ENCODE measurements around the gene MAP3K12. TPM values are rescaled to one million over a fixed set of nuclear protein-coding genes. Genes with fewer than 3 reads are reported as not detected.

The MAP3K12 gene
- total RNA-seq, 1 experiment from 2014 or later, result 9.6 TPM

- Histone ChIP-seq H3F3A (ENCODE audit: low read length, unreplicated experiment) (peaks cover 8% of the 10 kb centered on the region), H3K4me1 (ENCODE audit: insufficient read depth, low read length) (peaks cover 19% of the 10 kb centered on the region), H3K4me2 (ENCODE audit: low read length) (no peak overlapping the region), H3K27me3 (ENCODE audit: low read length) (no peaks in the 10 kb centered on the region), H3K9me3 (ENCODE audit: low read length) (no peaks in the 10 kb centered on the region), H3K9ac (ENCODE audit: low read length) (no peak overlapping the region), H2AFZ (ENCODE audit: low read length) (no peak overlapping the region), H3K79me2 (ENCODE audit: low read length) (no peaks in the 10 kb centered on the region), H3K36me3 (ENCODE audit: low read depth, low read length) (peaks cover 48% of the 10 kb centered on the region), H3K9me2 (replicated peaks; ENCODE audit: low read length) (no peaks in the 10 kb centered on the region), H3K4me3 (ENCODE audit: low read length) (no peak overlapping the region), H4K20me1 (ENCODE audit: low read length) (no peaks in the 10 kb centered on the region), H3K27ac (ENCODE audit: low read length) (no peak overlapping the region)
- ChIA-PET POLR2A (ENCODE audit: unreplicated experiment) (no interaction called here), CTCF (no interaction called here)
- no peak for TF ChIP-seq EZH2 (IDR thresholded peaks at IDR 0.05; ENCODE audit: low read length, unreplicated experiment)
- intact Hi-C loops (cut with micrococcal nuclease), result no loop called here
- DNase-seq (no peak), ATAC-seq (no peak)
- BruUV-seq (replicated peaks), result no TSS peak
These were observed 37.7 kb upstream of the MAP3K12 start for GRCh38 chr12:53536962-53537361.

- Histone ChIP-seq H3K27me3 (ENCODE audit: low read length) (no peaks in the 10 kb centered on the region), H3K9me3 (ENCODE audit: low read length) (no peaks in the 10 kb centered on the region), H3K4me2 (ENCODE audit: low read length) (no peak overlapping the region), H3F3A (ENCODE audit: low read length, unreplicated experiment) (peaks cover 2% of the 10 kb centered on the region), H2AFZ (ENCODE audit: low read length) (no peak overlapping the region), H3K9ac (ENCODE audit: low read length) (no peak overlapping the region), H3K4me3 (ENCODE audit: low read length) (no peak overlapping the region), H4K20me1 (ENCODE audit: low read length) (no peaks in the 10 kb centered on the region), H3K36me3 (ENCODE audit: low read depth, low read length) (peaks cover 38% of the 10 kb centered on the region), H3K4me1 (ENCODE audit: insufficient read depth, low read length) (peaks cover 20% of the 10 kb centered on the region), H3K79me2 (ENCODE audit: low read length) (no peaks in the 10 kb centered on the region), H3K9me2 (replicated peaks; ENCODE audit: low read length) (no peaks in the 10 kb centered on the region), H3K27ac (ENCODE audit: low read length) (no peak overlapping the region)
- no TSS peak for BruUV-seq (replicated peaks)
- POLR2A ChIA-PET (ENCODE audit: unreplicated experiment), result interaction anchor here (0.6 kb wide), 1 partner anchor 33 kb away, joined by 3 read pairs; the partner anchor contains the start of gene TARBP2
- ATAC-seq (no peak), DNase-seq (no peak)
- CTCF ChIA-PET, result no interaction called here
- intact Hi-C loops (cut with micrococcal nuclease), result no loop called here
- TF ChIP-seq EZH2 (IDR thresholded peaks at IDR 0.05; ENCODE audit: low read length, unreplicated experiment) (no peak), EZH2phosphoT487 (IDR thresholded peaks at IDR 0.05; ENCODE audit: borderline replicate concordance, low read length) (no peak), CTCF (conservative IDR thresholded peaks at IDR 0.05; ENCODE audit: low read depth, low read length) (no peak)
These were observed 34.2 kb upstream of the MAP3K12 start for GRCh38 chr12:53533471-53533870.

GRCh38 chr12:53532524-53533445 lies 33.5 kb upstream of the MAP3K12 start:
- CTCF ChIA-PET, result interaction anchor here (0.6 kb wide), 1 partner anchor 436 kb away, joined by 9 read pairs; no protein-coding TSS in a partner anchor

More at GRCh38 chr12:53532524-53533445, 33.5 kb upstream of the MAP3K12 start:
- Histone ChIP-seq H2AFZ (ENCODE audit: low read length) (no peak overlapping the region), H3K27ac (ENCODE audit: low read length) (no peak overlapping the region), H3F3A (ENCODE audit: low read length, unreplicated experiment) (no peaks in the 10 kb centered on the region), H3K4me3 (ENCODE audit: low read length) (no peak overlapping the region), H3K9ac (ENCODE audit: low read length) (no peak overlapping the region), H3K27me3 (ENCODE audit: low read length) (no peaks in the 10 kb centered on the region), H3K79me2 (ENCODE audit: low read length) (no peaks in the 10 kb centered on the region), H3K4me2 (ENCODE audit: low read length) (no peak overlapping the region), H4K20me1 (ENCODE audit: low read length) (no peaks in the 10 kb centered on the region), H3K9me3 (ENCODE audit: low read length) (no peaks in the 10 kb centered on the region), H3K36me3 (ENCODE audit: low read depth, low read length) (peaks cover 38% of the 10 kb centered on the region), H3K4me1 (ENCODE audit: insufficient read depth, low read length) (peaks cover 13% of the 10 kb centered on the region), H3K9me2 (replicated peaks; ENCODE audit: low read length) (no peaks in the 10 kb centered on the region)
- TF ChIP-seq EZH2 (IDR thresholded peaks at IDR 0.05; ENCODE audit: low read length, unreplicated experiment) (no peak), CTCF (conservative IDR thresholded peaks at IDR 0.05; ENCODE audit: low read depth, low read length) (no peak), EZH2phosphoT487 (IDR thresholded peaks at IDR 0.05; ENCODE audit: borderline replicate concordance, low read length) (no peak)
- ATAC-seq, result no peak
- POLR2A ChIA-PET (ENCODE audit: unreplicated experiment), result no interaction called here
- no TSS peak for BruUV-seq (replicated peaks)
- DNase-seq, result no peak
- intact Hi-C loops (cut with micrococcal nuclease), result no loop called here

All from PC-3 (cell line).